Fibroblast of peridontal ligament (primary cell): ENCODE measurements around the gene TTC7B.

Experiments used
- DNase-seq: peaks from one replicate; pipeline ENCODE4 v3.0.0-alpha.2; 2010; ENCODE audit errors: extremely low read depth

The TTC7B gene

DNA sequence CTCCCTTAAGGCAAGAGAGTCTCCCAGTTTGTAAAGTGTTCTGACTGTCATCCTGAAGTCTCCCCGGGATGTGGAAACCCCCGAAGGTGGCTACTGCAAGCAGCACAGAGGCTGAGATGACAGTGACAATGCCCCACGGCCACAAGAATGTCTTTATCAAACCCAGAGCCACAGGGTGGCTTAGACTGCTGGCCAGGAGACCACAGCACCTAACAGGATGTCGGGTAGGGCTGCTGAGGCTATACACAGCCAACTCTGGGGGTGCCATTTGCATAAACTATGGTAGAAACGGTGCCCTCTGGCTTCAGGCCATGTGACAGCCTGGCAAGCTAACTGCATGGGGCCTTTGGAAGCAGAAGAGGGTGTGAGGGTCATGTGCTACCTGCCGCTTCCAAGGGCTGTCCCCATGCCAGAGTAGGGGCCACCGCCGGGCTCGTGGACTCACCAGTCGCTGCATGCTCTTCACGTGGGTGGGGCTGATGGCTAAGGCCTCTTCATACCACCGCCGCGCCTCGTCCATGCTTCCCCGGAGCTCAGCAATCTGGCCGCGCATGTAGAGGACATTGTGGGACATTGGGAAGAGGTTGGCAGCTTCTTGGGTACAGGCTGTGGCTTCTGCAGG is 238.5 kb downstream of the TTC7B start:
- no peak for DNase-seq

DNA sequence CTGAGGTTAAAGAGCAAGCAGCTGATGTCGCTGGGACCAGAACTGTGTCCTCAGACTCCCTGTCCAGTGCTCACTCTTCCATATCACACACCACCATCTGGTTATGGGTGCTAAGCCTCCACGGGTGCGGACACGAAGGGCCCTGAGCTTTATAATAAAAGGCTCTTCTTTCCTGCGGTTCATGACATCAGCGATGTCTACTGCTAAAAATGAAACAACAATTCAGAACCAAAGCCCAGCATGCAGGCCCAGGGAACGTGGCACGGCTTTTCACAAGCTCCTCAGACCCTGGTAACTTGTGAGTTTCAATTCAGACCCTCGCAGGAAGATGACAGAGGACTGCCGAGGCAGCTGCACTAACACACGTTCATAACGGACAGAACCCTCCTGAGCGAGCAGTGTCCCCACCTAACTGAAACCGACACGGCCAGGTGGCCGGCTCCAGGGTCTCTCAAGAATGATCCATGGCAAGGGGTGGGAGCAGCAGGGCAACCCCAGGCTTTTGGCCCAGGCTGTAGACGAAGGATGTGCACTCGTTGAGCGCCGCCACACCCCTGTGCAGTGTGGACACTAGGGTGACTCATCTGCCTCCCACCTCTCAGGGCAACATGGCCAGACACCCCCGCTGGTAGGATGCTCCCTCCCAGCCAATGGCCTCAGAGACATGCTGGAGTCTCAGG is 239.1 kb downstream of the TTC7B start:
- DNase-seq: no peak

DNA sequence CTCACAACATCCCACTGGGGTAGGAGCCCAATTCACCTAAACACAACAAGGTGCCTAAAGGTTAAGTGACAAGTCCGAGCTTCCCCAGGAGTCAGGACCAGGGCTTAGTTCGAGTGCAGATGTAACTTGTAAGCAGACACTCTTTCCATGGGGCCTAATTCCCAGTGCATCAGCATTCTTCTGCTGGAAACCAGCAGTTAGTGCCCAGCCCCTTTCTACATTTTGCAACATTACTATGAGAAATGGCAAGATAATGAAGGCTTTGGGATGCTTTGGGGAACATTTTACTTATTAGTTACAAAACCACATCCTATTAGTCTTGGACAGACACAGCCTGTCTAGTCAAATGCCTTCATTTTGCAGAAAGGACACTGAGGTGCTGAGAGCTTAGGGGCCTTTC is 239.6 kb downstream of the TTC7B start:
- peak; percentile 44 for DNase-seq

DNA sequence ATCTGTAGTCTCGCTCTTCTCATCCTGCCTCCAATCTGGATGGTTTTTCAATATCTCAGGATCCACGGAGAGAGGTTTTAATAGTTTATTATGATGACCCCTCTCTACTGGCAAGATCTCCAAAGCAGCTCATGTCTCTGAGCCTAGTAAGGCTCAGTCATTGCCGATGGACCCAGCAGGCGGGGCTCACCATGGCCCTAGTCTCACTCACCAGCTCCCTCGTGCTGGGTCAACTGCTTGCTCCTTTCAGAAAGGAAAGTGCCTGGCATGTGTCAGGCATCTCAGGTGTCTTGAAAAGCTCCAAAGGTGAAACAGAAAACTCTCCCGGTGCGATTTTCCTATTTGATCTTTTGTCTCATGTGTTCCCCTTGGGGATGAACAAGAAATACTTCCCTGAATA is 240.4 kb downstream of the TTC7B start:
- DNase-seq: no peak

DNA sequence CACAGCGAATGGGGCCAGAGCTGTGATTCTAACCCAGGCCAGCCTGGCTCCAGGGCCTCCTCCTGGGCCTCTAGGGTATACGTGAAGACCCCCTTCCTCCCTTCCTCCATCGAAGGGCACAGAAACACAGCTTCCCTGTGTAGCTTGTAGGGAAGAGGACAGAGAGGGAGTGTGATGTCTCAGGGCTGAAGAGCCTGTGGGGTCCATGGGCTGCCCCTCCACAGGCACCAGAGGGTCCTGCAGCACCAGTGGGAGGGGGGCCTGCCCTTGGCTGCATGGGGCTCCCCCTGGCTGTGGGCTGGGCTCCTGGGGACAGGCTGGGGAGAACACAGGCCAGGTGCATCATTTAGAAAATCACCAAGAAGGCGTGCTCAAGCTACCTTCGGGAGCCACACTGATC is 240.9 kb downstream of the TTC7B start:
- DNase-seq: no peak

DNA sequence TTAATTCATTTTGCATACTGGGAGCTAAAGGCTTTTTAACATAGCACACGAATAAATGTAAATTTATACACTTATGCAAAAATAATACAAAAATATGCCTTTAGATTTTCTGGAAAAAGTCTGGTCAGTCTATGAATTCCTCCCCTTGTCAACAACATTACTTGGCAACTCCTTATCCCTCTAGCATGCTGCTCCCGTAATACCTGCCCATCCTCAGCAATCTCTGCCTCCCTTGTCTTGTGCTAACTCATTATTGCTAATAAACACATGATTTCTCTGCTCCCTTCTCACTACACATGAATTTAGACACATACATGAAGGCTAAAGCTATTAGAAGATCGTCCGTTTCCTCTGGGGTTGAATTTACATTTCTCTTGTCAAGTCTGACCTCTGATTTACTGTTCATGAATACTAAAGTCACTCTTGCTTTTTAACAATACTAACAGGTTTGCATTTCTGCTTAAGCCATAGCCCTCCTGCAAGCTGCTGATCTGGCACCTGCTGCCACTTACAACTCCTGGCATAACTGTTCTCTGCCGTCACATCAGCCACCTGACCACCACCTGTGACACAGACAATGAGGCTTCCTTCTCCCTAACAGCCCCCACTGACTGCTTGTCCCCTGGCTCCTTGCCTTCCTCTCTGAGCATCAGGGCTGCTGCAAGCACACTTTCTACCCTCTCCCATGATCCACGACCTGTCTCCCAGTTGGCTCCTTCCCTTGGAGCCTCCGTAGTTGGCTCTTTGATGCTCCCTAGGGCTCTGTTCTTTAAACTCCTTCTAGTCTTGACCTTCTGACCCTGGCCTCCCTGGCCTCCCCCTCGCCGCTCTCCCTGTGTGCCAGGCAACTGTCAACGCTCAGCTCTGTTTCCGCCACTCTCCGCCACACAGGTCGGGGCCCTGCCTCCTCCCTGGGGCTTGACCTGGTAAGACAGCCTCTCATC is 241.8 kb downstream of the TTC7B start:
- DNase-seq: no peak

DNA sequence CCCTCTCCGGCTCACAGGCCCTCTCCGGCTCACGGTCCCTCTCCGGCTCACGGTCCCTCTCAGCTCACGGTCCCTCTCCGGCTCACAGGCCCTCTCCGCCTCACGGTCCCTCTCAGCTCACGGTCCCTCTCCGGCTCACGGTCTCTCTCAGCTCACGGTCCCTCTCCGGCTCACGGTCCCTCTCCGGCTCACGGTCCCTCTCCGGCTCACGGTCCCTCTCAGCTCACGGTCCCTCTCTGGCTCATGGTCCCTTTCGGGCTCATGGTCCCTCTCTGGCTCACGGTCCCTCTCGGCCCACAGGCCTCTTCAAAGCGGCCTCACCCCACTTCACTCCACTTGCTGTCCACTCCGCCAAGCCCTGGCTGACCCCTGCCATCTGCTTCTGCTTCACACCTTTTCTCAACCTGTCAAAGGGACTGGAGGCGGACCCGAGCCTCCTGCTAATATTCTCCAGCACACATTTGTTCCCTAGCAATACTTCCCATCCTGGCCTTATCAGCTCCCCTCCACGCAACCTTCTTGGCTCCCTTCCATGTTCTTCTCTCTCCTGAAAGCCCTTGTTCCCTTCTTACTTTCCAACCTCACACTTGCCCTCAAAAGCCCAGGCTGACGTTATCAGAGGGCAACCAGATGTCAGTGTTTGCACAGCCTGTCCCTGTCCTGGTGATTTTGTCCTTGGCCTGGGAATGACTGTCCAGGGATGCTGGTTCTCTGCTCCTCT is 242.7 kb downstream of the TTC7B start:
- DNase-seq: no peak

DNA sequence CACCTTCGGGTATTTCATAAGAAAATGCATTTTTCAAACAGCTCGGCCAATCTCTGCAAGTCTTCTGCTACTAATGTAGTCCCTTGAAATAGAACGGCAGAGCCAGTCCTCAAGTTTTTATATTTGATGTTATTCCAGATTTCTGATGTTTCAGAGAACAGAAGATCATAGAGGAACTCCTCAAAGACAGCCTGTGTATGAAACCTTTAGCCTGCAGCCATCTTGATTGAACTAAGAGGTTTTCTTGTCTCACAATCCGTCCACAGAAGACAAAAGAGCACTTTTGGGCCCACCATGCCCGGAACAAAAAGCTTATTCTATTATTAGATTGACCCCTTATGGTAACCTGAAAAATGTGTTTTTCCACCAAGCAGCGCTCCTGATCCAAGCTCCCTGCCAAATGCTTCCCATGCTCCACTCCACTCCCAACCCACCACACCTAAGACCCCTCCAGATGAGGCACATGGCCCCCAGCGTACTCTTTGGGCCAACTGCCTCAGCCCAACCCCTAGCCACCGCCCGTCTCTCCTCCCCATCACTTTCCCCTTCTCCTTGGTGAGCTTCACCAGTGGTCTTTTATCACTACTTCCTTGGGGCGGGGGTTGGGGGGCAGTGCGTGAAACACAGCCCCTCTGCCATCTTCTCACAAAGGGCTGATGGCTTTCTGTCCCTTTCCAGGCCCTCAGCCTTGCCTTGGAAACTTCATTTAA is 243.6 kb downstream of the TTC7B start:
- DNase-seq: no peak

DNA sequence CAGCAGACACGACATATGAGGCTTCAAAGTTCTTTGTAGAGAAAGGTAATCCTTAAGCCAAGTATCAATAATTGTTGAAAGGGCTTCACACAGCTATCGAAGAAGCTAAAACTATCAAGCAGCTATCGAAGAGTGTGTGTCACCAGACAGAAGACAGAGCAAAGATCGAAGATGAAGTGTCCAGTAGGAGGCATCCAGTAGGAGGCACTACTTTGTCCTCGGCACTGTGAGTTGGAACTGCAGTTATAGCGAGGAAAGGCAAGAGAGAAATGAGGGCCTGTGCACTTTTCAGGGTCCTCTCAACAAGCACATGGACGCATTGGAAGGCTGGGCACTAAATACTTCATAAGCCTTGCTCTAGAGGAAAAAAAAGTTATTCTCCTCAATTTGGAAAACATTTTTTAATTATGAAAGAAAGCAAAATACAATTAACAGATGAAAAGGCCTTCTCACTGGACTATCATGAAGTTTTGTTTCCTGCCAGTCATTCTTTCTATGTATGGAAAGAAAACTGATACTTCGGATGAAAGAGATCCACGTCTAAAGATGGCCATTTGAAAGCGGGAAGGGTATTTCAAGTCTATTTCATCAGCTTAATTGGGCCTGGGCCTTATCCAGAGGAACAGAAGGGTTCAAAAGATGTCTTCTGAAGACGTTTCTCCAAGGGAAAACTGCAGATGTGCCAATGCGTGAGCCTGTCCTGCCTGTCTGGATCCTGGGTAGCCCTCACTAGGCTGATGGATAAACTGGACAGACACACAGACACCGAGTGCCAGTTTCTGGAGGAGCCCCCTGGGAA is 244.9 kb downstream of the TTC7B start:
- DNase-seq: no peak

DNA sequence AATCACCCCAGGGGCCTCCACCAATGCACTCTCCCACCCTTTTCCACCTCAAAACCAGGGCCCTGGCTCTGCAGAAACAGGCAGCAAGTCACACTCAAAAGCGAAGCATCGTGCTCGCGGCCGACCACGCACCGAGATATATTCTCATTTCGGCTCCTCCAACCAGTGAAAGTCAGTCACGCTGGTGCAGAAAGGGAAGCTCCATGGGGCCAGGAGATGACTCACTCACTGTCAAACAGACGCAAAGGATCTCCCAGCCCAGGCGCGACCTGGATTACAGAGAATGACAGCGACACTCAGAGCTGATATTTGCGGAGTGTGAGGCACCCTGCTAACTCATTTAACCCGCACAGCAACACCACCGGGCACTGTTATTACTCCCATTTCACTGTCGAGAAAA is 245.8 kb downstream of the TTC7B start:
- no peak for DNase-seq

DNA sequence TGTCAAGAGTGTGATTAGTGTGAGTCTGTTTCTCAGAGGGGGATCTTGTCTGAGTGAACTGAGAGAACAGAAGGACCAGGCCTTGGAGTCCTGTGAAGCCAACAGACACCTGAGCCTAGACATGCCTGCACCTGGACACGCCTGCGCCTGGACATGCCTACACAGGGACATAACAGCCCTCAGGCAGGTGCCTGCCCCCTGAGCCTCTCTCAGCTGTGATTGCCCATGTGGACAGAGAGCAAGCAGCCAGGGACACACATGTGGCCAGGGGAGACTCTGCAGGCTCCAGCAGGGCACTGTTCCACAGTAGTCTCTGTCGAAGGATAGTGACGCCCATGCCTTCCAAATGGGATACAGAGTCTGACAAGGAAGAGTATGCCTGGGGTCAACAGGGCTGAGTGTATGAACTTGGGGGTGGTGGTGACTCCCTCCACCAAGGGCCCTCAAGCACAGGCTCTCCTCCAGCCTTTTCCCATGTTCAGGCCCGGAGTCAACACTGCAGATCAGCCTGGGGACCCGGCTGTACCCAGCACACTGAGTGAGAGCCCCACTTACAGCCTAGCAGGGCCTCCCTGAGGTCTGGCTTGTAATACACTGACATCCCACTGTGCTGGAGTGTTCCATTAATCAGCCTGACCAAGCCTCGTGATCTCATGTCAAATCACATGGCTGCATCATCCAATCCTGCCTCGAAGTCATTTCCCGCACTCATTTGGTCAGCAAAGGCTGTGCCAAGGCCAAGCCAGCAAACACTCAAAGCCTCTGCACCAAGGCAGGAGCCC is 246.4 kb downstream of the TTC7B start:
- no peak for DNase-seq

DNA sequence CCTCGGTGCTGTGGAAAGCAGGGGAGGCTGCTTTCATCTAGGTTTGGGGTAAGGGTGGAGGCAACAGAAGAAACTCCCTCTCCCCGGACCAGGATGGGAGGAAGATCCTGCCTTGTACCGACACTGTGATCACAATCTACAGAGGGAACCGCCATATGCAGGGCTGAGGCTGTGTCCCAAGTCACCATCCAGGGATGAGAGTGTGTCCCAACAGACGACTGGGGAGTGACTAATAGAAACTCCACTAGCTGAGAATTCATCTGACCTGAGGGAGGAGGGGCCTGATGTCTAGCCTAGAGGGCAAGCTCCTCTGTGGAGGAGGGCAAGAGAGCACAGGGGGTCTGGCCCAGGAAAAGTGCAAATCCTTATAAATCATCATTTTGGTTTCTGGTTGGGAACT is 247.0 kb downstream of the TTC7B start:
- no peak for DNase-seq

DNA sequence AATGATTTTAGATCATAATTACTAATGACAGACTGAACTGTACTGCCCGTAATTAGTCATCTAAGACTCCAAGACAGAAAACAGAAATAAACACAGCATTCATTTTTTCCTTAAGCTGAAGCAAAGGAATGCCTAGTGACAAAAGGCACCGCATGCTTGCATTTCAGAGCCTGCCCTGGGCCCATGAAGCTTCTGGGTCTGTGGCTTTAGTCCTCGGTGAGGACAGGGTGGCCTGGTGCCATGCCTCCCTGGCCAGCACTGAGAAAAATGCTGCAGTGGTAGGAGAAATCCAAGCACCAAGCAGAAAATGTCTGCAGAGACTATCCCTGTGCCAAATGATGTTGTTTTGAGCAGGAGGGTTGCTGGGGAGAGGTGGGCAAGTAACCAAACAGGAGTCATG is 247.8 kb downstream of the TTC7B start:
- DNase-seq: peak; percentile 4

DNA sequence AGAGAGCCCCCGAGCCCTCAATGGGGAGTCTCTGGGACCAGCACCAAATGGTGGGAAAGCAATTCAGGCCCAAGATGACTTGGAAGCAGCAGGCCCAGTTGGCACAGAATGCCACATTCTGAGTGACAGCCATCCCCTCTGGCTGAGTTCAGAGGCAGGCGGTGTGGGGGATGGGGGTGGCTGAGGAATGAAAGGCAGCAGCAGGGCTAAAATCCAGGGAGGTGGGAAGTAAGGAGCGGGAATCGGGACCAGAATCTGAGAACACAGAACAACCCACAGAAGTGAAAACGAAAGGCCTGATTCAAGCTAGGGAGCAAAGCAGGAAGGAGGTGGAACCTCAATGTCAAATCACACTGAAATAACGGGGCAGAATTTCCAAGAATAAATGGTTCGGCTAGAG is 248.2 kb downstream of the TTC7B start:
- DNase-seq: peak; percentile 18

DNA sequence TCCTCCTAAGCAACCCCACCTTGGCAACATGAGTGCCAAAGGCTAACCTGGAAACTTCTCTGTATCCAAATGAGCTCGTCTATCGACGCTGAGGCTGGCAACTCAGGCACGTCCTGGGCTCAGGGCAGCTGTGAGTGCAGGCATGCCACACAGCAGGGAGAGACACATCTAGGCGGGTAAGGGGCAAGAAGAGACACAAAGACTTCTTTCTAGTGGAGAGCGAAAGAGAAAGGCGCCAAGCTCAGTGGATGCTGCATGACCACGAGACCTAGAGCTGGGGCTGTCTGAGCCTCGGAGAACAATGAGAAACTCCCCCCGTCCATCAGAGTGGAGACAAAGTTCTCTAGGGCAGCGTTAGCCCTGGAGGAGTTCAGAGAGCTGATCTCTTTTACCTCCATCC is 249.0 kb downstream of the TTC7B start:
- no peak for DNase-seq

DNA sequence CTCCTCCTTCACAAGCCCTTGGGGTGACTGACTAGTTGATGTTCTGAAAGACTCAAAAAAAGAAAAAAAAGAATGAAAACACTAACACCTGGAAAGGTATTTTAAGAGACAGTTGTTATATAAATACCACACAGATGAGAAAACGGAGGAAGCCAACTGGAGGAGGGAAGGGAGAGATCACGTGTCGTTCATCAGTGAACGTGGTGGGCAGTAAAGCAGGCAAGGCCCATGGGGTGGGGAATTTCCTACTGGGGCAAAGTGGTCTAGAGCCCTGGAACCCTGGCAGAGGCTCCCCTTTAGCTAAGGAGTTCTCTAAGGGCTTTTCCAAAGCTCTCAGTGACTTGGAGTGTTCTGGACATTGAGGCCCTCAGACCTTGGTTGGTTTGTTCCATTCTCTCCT is 249.7 kb downstream of the TTC7B start:
- DNase-seq: no peak

DNA sequence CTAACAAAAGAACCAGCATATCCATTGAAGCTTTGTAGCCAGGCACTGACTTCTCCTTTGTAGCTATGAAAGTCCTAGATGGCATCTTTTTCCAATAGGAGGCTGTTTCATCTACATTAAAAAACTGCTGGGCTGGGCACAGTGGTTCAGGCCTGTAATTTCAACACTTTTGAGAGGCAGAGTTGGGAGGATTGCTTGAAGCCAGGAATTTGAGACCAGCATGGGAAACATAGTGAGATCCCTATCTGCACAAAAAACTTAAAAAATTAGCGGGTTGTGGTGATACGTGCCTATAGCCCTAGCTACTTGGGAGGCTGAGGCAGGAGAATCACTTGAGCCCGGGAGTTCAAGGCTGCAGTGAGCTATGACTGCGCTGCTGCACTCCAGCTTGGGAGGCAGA is 251.7 kb downstream of the TTC7B start:
- DNase-seq: no peak

DNA sequence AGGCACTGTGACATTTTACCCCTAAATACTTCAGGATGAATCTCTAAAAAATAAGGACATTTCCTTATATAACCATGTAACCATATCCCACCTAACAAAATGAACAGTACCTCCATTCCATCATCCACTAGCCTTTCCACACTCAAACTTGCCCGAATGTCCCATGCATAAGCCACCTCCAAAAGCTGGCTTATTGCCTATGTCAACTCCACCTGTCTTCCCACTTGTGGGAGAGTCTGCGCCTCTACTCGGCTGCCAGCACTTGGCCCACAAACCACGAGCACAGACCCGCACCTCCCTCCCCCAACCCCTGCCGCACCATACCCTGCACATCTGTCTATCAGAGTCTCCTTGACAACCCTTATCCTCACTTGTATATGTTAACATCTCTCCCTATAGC is 253.6 kb downstream of the TTC7B start:
- DNase-seq: no peak

DNA sequence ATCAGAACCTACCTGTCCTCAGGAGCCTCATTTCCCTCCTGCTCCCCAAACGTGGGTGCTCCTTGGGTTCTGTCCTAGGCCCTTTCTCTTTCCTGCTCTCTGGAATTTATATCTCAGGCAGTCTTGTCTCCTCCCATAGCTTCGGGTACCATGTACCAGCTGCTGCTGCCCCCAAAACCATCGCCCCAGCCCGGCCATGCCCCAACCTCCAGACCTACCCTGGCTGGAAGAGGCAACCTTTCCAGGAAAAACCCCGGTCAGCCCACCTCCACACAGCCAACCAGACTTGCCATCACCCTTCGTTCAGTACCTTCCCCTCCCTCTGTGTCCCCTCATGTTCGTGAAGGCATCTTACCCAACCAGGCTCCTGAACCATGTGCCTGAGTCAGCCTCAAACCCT is 254.3 kb downstream of the TTC7B start:
- DNase-seq: no peak

DNA sequence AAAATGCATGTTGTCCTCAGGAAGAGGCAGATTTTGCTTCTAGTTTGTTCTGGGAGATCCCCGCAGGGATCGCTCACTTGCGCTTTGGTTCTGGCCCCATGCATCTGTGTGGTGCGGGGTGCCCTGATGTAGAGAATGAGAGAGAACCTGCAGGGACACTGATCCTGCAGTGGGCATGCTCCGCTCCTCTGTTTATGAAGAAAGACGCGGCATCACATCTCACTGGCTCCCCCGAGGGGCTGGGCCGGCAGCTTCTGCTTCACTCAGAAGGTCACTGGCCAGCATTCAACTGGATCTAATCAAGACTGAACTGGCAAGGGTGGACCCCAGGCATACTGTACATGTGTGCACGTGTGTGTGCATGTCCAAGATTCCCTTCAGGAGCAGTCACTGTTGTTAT is 255.2 kb downstream of the TTC7B start:
- DNase-seq: no peak
